HG02852 (cell line): ENCODE results near the gene WDR82.

Source experiments
- ATAC-seq: cut with Tn5 transposase; IDR thresholded peaks from one replicate; pipeline ENCODE4 v1.9.1; 2021; ENCODE audit warnings: mild to moderate bottlenecking, moderate library complexity; ENCODE audit not compliant: unreplicated experiment

The WDR82 gene

GRCh38 chr3:52257911-52258310, 20.5 kb downstream of the WDR82 start:
- no peak for ATAC-seq

- ATAC-seq, result no peak
These were observed 21.8 kb downstream of the WDR82 start for GRCh38 chr3:52256622-52257021.

GRCh38 chr3:52256159-52256558, 22.3 kb downstream of the WDR82 start:
- no peak for ATAC-seq

- no peak for ATAC-seq
These were observed 23.8 kb downstream of the WDR82 start for GRCh38 chr3:52254608-52255007.

GRCh38 chr3:52253314-52254304, 24.8 kb downstream of the WDR82 start:
- ATAC-seq, result peak; percentile 91

- ATAC-seq, result no peak
These were observed 28.3 kb downstream of the WDR82 start for GRCh38 chr3:52250122-52250521.

GRCh38 chr3:52249683-52250082, 28.8 kb downstream of the WDR82 start:
- ATAC-seq, result no peak

- ATAC-seq, result no peak
These were observed 29.5 kb downstream of the WDR82 start for GRCh38 chr3:52248816-52249547.

- ATAC-seq, result no peak
These were observed 30.3 kb downstream of the WDR82 start for GRCh38 chr3:52248165-52248541.

- ATAC-seq, result no peak
These were observed 30.9 kb downstream of the WDR82 start for GRCh38 chr3:52247409-52248164.

GRCh38 chr3:52246728-52247408, 31.6 kb downstream of the WDR82 start:
- no peak for ATAC-seq

GRCh38 chr3:52246264-52246620, 32.2 kb downstream of the WDR82 start:
- no peak for ATAC-seq

- peak; percentile 45 for ATAC-seq
These were observed 32.9 kb downstream of the WDR82 start, which contains the start of gene PPM1M for GRCh38 chr3:52245322-52246263. Gene PPM1M (plus strand): TSS chr3:52245759. CDS start chr3:52245825, 66 bp downstream.

GRCh38 chr3:52243791-52244628, 34.4 kb downstream of the WDR82 start:
- ATAC-seq, result peak; percentile 36

- no peak for ATAC-seq
These were observed 36.4 kb downstream of the WDR82 start for GRCh38 chr3:52242039-52242438.

- ATAC-seq, result no peak
These were observed 37.5 kb downstream of the WDR82 start for GRCh38 chr3:52240886-52241370.

- ATAC-seq, result no peak
These were observed 38.2 kb downstream of the WDR82 start for GRCh38 chr3:52240059-52240885.
